IMR-90 (cell line): ENCODE measurements around the gene MOB1B. TPM values are rescaled to one million over a fixed set of nuclear protein-coding genes. Genes with fewer than 3 reads are reported as not detected.

Source experiments
- ATAC-seq: fragments of 200-7000 bp; cut with Tn5 transposase; 2 replicates; pipeline ENCODE4 v1.9.1; 2020; ENCODE audit warnings: low read depth, mild to moderate bottlenecking, moderate library complexity
- BruUV-seq: library from RNA; stranded (reverse); fragments of 400-500 nt; replicated peaks from 2 replicates; lab custom pipeline; 2021; lab: Mats Ljungman, UMichigan
- CTCF ChIA-PET: fragments of 300-600 bp; formaldehyde crosslinking; extraction: SDS; loops from one replicate; lab custom pipeline; 2021; ENCODE audit warnings: antibody characterized with exemption; lab: Yijun Ruan, JAX
- POLR2A ChIA-PET: fragments of 300-600 bp; sonication (Branson Sonifier 250); formaldehyde crosslinking; loops from one replicate; lab custom pipeline; 2022; ENCODE audit warnings: antibody characterized with exemption; ENCODE audit not compliant: unreplicated experiment; lab: Charles Lee
- DNase-seq: peaks from one replicate; pipeline ENCODE4 v3.0.0; 2013
- H2AFZ ChIP-seq: replicated peaks from 2 replicates; pipeline ENCODE3; 2013; ENCODE audit warnings: low read length, mild to moderate bottlenecking; ENCODE audit not compliant: poor library complexity
- H2AK5ac ChIP-seq: 2 replicates; pipeline ENCODE4 v1.6.1; 2013; ENCODE audit warnings: low read depth, low read length, inconsistent platforms
- H2AK9ac ChIP-seq: replicated peaks from 2 replicates; pipeline ENCODE3; 2013; ENCODE audit warnings: mild to moderate bottlenecking, low read depth, low read length, moderate library complexity; ENCODE audit not compliant: poor library complexity
- H2BK120ac ChIP-seq: 2 replicates; pipeline ENCODE4 v1.6.1; 2013; ENCODE audit warnings: low read depth, low read length, inconsistent platforms
- H2BK15ac ChIP-seq: 3 replicates; pipeline ENCODE4 v1.6.1; 2013; ENCODE audit warnings: low read depth, low read length, inconsistent platforms
- H2BK20ac ChIP-seq: 2 replicates; pipeline ENCODE4 v1.6.1; 2013; ENCODE audit warnings: low read depth, mild to moderate bottlenecking, inconsistent platforms, low read length, moderate library complexity
- H2BK5ac ChIP-seq: 2 replicates; pipeline ENCODE4 v1.6.1; 2013; ENCODE audit warnings: mild to moderate bottlenecking, low read depth, low read length, inconsistent platforms; ENCODE audit not compliant: poor library complexity, severe bottlenecking
- H3K14ac ChIP-seq: replicated peaks from 2 replicates; pipeline ENCODE4 v1.6.1; 2013; ENCODE audit warnings: low read depth, low read length, inconsistent platforms
- H3K18ac ChIP-seq: 2 replicates; pipeline ENCODE4 v1.6.1; 2013; ENCODE audit warnings: low read depth, low read length, control low read depth
- H3K23ac ChIP-seq: 2 replicates; pipeline ENCODE4 v1.6.1; 2013; ENCODE audit warnings: low read depth, low read length, inconsistent platforms
- H3K27ac ChIP-seq: 2 replicates; pipeline ENCODE4 v1.5.1; 2013; ENCODE audit warnings: mild to moderate bottlenecking, control low read depth, low read length; ENCODE audit not compliant: insufficient read depth
- H3K27me3 ChIP-seq: 2 replicates; pipeline ENCODE4 v1.6.1; 2013; ENCODE audit warnings: low read length; ENCODE audit not compliant: control insufficient read depth, insufficient read depth
- H3K36me3 ChIP-seq: 2 replicates; pipeline ENCODE4 v1.6.1; 2013; ENCODE audit warnings: low read length, mixed read lengths; ENCODE audit not compliant: control insufficient read depth, insufficient read depth
- H3K4ac ChIP-seq: 2 replicates; pipeline ENCODE4 v1.6.1; 2013; ENCODE audit warnings: low read depth, low read length, inconsistent platforms
- H3K4me1 ChIP-seq: 2 replicates; pipeline ENCODE4 v1.6.1; 2013; ENCODE audit warnings: low read length, mixed read lengths; ENCODE audit not compliant: control insufficient read depth, insufficient read depth
- H3K4me2 ChIP-seq: 2 replicates; pipeline ENCODE4 v1.6.1; 2013; ENCODE audit warnings: low read depth, mild to moderate bottlenecking, control low read depth, low read length, moderate library complexity
- H3K4me3 ChIP-seq: 2 replicates; pipeline ENCODE4 v1.5.1; 2013; ENCODE audit warnings: low read depth, mild to moderate bottlenecking, control low read depth, low read length, moderate library complexity; ENCODE audit not compliant: insufficient read depth
- H3K56ac ChIP-seq: 2 replicates; pipeline ENCODE4 v1.6.1; 2013; ENCODE audit warnings: low read length, inconsistent platforms; ENCODE audit not compliant: insufficient read depth; ENCODE audit errors: extremely low read depth
- H3K79me1 ChIP-seq, 2 experiments: 2 replicates each; pipeline ENCODE4 v1.6.1; 2013; ENCODE audit warnings: low read length in 2 of 2, inconsistent platforms in 1 of 2, low read depth in 1 of 2
- H3K9ac ChIP-seq: 2 replicates; pipeline ENCODE4 v1.6.1; 2013; ENCODE audit warnings: low read depth, low read length, control low read depth
- H3K9me1 ChIP-seq: 2 replicates; pipeline ENCODE4 v1.6.1; 2013; ENCODE audit warnings: low read length, inconsistent platforms; ENCODE audit not compliant: insufficient read depth
- H3K9me3 ChIP-seq: 2 replicates; pipeline ENCODE4 v1.6.1; 2013; ENCODE audit warnings: low read length; ENCODE audit not compliant: control insufficient read depth, insufficient read depth
- H4K20me1 ChIP-seq: 2 replicates; pipeline ENCODE4 v1.6.1; 2013; ENCODE audit warnings: low read length, inconsistent platforms; ENCODE audit not compliant: insufficient read depth
- H4K5ac ChIP-seq: 2 replicates; pipeline ENCODE4 v1.6.1; 2013; ENCODE audit warnings: mild to moderate bottlenecking, low read depth, low read length, control low read depth
- H4K8ac ChIP-seq, 2 experiments: 2 replicates each; pipeline ENCODE4 v1.6.1; 2013; ENCODE audit warnings: low read depth in 2 of 2, low read length in 2 of 2, control low read depth in 1 of 2, inconsistent platforms in 1 of 2
- H4K91ac ChIP-seq: 2 replicates; pipeline ENCODE4 v1.6.1; 2013; ENCODE audit warnings: low read depth, low read length, inconsistent platforms; ENCODE audit not compliant: insufficient read depth
- BHLHE40 ChIP-seq: fragments of 150-350 bp; IDR thresholded peaks from 2 replicates; pipeline ENCODE4 v1.6.1; 2016; ENCODE audit warnings: mild to moderate bottlenecking, low read depth, low read length
- FOS ChIP-seq: fragments of 150-350 bp; IDR thresholded peaks from 2 replicates; pipeline ENCODE4 v1.6.1; 2016; ENCODE audit warnings: low read depth, low read length
- MXI1 ChIP-seq: IDR thresholded peaks from 2 replicates; pipeline ENCODE4 v1.6.1; 2012; ENCODE audit warnings: low read depth, mild to moderate bottlenecking, low read length, moderate library complexity, borderline replicate concordance
- RAD21 ChIP-seq: IDR thresholded peaks from 2 replicates; pipeline ENCODE4 v1.6.1; 2012; ENCODE audit warnings: low read length, improper control_type of control experiment
- RCOR1 ChIP-seq: IDR thresholded peaks from 2 replicates; pipeline ENCODE4 v1.6.1; 2012; ENCODE audit warnings: mild to moderate bottlenecking, low read length, improper control_type of control experiment; ENCODE audit not compliant: insufficient replicate concordance
- SMC3 ChIP-seq: fragments of 150-350 bp; IDR thresholded peaks from 2 replicates; pipeline ENCODE4 v1.6.1; 2016; ENCODE audit warnings: low read depth, mild to moderate bottlenecking, antibody characterized with exemption, low read length, moderate library complexity
- WGBS, 2 experiments: methylation state at CpG; one replicate each; pipeline versions ENCODE4 v1.1.5 to v1.1.7; 2013; ENCODE audit warnings: missing lambda C conversion rate in 2 of 2; ENCODE audit not compliant: insufficient read length in 1 of 2; ENCODE audit errors: extremely low coverage in 2 of 2; 5-methylcytosine and 5-hydroxymethylcytosine counted together
- dilution Hi-C: fragments of 300-500 bp; cut with HindIII; formaldehyde crosslinking; loops from one replicate; pipeline ENCODE4 v1.14.3; 2018; ENCODE audit warnings: low sequenced_read_pairs; ENCODE audit not compliant: unreplicated experiment
- in situ Hi-C: fragments of 300-500 bp; cut with MboI; formaldehyde crosslinking; loops from 3 replicates; pipeline ENCODE4 v1.14.3; 2019; ENCODE audit warnings: low sequenced_read_pairs, inconsistent platforms, mixed read lengths
- intact Hi-C: fragments of 100-400 bp; cut with micrococcal nuclease; formaldehyde crosslinking; loops from 2 replicates; pipeline ENCODE4 v1.10.0; 2022
- polyA plus RNA-seq, 3 experiments: library from polyadenylated mRNA; depleted of rRNA; stranded (reverse); fragments of >200 nt; gene quantifications; 2 replicates each; pipeline ENCODE4 v1.2.3, GENCODE V29; 2012; ENCODE audit warnings: low replicate concordance in 1 of 3
- total RNA-seq: library from RNA; depleted of rRNA; stranded (reverse); fragments of >200 nt; gene quantifications from 2 replicates; pipeline ENCODE4 v1.2.3, GENCODE V29; 2012
- TF ChIP-seq, protein P1 (sequence below): fragments of 150-350 bp; IDR thresholded peaks from 2 replicates; pipeline ENCODE4 v1.6.1; 2017; ENCODE audit warnings: mild to moderate bottlenecking, antibody characterized with exemption, low read length, low read depth
- TF ChIP-seq, protein P2 (sequence below): fragments of 150-350 bp; IDR thresholded peaks from 2 replicates; pipeline ENCODE4 v1.6.1; 2016; ENCODE audit warnings: low read depth, mild to moderate bottlenecking, low read length, moderate library complexity, borderline replicate concordance

Gene MOB1B
- total and polyA plus RNA-seq, 2 of the 4 experiments (the other 2 are of a cell fraction): 5.7 to 6.8 TPM

GRCh38 chr4:71029504-71029903 is 127.3 kb downstream of the MOB1B start:
- WGBS, 2 experiments: no CpG with 5 or more reads among the region's 1 CpG
- no peak overlapping the region for H2BK15ac ChIP-seq
- no peak overlapping the region for H4K91ac ChIP-seq
- no peaks in the 10 kb centered on the region for H3K27me3 ChIP-seq
- POLR2A ChIA-PET: no interaction called here
- H3K4me1 ChIP-seq: peaks cover 3% of the 10 kb centered on the region
- ATAC-seq (no peak), DNase-seq (no peak)
- in situ Hi-C loops: loop anchor here (25.0 kb wide), 1 partner anchor 533 kb away; no protein-coding TSS in a partner anchor
- CTCF ChIA-PET: interaction anchor here (0.7 kb wide), 1 partner anchor 73 kb away, joined by 5 read pairs; no protein-coding TSS in a partner anchor
- H2AK9ac ChIP-seq: no peak overlapping the region
- H3K18ac ChIP-seq: no peak overlapping the region; the same call in 1 of the 2 replicates
- peaks cover 9 to 14% of the 10 kb centered on the region in 2 experiments for H3K79me1 ChIP-seq
- H3K23ac ChIP-seq: peak overlapping the region; percentile 42; the same call in 1 of the 2 replicates
- H3K9ac ChIP-seq: no peak overlapping the region
- H2AK5ac ChIP-seq: no peak overlapping the region
- H2BK20ac ChIP-seq: peak overlapping the region; percentile 19; the same call in 1 of the 2 replicates
- H3K9me1 ChIP-seq: no peaks in the 10 kb centered on the region
- H3K14ac ChIP-seq: peak overlapping the region; percentile 63; the same call in 1 of the 2 replicates
- no peak overlapping the region for H3K4me3 ChIP-seq
- TF ChIP-seq FOS: no peak
- no peak for TF ChIP-seq MXI1
- TF ChIP-seq RCOR1: no peak
- TF ChIP-seq RAD21: no peak
- no peak for TF ChIP-seq BHLHE40
- TF ChIP-seq, protein P1, sequence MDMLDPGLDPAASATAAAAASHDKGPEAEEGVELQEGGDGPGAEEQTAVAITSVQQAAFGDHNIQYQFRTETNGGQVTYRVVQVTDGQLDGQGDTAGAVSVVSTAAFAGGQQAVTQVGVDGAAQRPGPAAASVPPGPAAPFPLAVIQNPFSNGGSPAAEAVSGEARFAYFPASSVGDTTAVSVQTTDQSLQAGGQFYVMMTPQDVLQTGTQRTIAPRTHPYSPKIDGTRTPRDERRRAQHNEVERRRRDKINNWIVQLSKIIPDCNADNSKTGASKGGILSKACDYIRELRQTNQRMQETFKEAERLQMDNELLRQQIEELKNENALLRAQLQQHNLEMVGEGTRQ: no peak
- no peak for TF ChIP-seq SMC3
- TF ChIP-seq, protein P2, sequence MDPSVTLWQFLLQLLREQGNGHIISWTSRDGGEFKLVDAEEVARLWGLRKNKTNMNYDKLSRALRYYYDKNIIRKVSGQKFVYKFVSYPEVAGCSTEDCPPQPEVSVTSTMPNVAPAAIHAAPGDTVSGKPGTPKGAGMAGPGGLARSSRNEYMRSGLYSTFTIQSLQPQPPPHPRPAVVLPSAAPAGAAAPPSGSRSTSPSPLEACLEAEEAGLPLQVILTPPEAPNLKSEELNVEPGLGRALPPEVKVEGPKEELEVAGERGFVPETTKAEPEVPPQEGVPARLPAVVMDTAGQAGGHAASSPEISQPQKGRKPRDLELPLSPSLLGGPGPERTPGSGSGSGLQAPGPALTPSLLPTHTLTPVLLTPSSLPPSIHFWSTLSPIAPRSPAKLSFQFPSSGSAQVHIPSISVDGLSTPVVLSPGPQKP: no peak
- H4K5ac ChIP-seq: no peak overlapping the region; the same call in 1 of the 2 replicates
- H3K27ac ChIP-seq: no peak overlapping the region
- H4K20me1 ChIP-seq: no peaks in the 10 kb centered on the region
- H3K4me2 ChIP-seq: peak overlapping the region; percentile 43; the same call in 1 of the 2 replicates
- intact Hi-C loops: no loop called here
- dilution Hi-C loops: no loop called here
- peak overlapping the region; percentile 46 for H2BK5ac ChIP-seq
- no peaks in the 10 kb centered on the region for H3K9me3 ChIP-seq
- H3K56ac ChIP-seq: peak overlapping the region; percentile 17; the same call in 1 of the 2 replicates
- peak overlapping the region in 1 of 2 experiments; percentile 77; a peak in 2 of 4 replicates for H4K8ac ChIP-seq
- no TSS peak for BruUV-seq
- peak overlapping the region; percentile 78 for H2BK120ac ChIP-seq
- H2AFZ ChIP-seq: no peak overlapping the region
- peak overlapping the region; percentile 71; the same call in 1 of the 2 replicates for H3K4ac ChIP-seq
- H3K36me3 ChIP-seq: peaks cover 8% of the 10 kb centered on the region
